HUDEP-2 (cell line): Measurements from ENCODE around the gene CACNA1C.
A peak's percentile ranks its signal among the peaks of the same experiment; 100 is the strongest.

ENCODE experiments used
- DNase-seq, 76 experiments: peaks; one replicate each; lab custom pipeline; 2025; ENCODE audit not compliant: unreplicated experiment in 76 of 76; lab: John Stamatoyannopoulos, UW

Gene CACNA1C

DNA sequence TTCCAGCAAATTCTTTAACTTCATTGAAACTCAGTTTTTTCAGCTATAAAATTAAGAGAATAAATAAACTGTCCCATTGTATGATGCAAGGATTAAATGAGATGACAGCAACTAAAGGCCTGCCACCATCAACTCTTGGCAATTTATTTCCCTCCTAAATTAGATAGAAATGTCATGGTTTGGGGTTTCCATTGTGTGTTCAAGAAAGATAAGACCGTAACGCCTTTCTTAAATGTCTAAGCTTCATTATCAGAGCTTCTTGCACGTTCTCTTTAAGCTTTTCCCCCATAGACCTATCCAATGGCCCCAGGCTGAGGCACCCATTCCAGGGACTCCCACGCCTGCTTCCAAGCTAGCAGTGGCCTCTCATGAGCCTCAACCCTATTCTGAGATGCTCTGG is 281.9 kb downstream of the CACNA1C start:
- DNase-seq, result peak in 22 of 76 experiments; percentile 3 to 67 (median 17)

DNA sequence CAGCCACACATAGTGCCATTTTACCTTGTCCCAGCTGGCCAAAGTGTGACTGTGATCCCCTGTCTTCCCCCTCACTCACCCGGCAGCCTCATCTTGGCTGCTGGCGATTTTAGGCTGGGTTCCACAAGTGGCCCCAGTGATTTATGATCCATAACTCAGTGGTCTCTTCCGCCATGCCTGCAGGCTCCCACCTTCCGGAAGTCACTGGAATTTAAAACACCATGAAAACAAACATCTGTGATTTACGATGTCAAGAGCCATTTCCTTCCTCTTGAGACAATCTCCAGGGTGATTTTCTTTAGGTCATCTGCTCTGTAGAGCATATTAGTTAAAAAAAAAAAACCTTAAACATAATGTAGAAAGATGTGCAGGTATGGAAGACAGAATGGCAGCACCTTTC is 282.3 kb downstream of the CACNA1C start:
- DNase-seq, result no peak

DNA sequence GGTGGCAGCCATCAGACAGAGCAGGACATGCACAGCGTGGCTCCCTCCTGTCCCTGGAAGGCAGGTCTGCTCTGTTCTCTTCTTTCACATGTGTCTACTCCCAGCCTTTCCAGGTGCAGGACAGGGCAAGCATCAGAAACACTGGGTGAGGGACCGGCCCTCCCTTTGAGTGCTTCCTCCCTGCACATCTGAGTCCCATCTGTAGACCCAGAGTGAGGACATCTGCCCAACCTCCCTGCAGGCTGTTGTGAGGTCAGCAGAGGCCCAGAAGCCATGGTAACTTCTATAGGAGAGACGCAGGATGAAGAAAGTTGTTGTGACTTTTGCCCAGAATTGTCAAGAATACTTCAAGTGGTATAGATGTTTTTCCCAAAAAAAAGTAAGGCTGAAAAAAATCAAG is 282.7 kb downstream of the CACNA1C start:
- DNase-seq, result no peak

DNA sequence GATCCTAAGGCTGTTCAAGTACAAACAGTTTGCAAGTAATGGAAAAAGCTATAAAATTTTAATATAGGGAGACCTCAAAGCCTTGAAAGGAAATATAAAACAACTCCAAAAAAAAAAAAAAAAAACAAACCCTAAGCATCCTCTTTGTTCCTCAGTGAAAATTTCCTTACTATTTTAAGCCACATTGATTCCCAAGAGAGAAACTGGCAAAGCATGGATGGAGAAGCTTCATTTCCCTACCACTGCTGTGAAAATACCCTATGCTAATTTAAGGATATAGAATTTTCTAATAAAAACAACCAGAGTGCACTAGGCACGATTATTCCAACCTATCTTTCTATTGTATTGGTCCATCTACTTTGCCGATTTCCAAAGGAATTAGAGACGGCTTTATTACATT is 283.1 kb downstream of the CACNA1C start:
- no peak for DNase-seq

DNA sequence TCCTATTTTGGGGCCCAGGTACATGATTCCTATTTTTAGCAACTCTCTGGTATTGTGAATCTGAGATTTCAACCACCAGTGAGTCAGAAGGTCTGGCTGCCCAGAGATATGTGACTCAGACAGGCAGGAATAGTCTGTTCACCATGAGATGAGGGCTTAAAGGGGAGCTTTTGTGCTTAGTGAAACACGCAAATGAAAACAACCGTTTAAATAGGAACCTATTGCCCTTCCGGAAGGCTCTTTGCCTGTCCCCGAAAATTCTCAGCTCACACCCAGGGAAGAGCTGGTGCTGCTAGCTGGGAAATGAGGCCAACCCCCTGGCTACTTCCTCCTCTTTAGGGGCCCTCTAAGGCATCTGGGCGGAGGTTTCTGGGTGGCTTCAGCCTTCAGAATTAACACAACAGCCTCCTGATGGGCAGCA is 283.6 kb downstream of the CACNA1C start:
- DNase-seq, result peak in 9 of 76 experiments; percentile 2 to 22 (median 8)

DNA sequence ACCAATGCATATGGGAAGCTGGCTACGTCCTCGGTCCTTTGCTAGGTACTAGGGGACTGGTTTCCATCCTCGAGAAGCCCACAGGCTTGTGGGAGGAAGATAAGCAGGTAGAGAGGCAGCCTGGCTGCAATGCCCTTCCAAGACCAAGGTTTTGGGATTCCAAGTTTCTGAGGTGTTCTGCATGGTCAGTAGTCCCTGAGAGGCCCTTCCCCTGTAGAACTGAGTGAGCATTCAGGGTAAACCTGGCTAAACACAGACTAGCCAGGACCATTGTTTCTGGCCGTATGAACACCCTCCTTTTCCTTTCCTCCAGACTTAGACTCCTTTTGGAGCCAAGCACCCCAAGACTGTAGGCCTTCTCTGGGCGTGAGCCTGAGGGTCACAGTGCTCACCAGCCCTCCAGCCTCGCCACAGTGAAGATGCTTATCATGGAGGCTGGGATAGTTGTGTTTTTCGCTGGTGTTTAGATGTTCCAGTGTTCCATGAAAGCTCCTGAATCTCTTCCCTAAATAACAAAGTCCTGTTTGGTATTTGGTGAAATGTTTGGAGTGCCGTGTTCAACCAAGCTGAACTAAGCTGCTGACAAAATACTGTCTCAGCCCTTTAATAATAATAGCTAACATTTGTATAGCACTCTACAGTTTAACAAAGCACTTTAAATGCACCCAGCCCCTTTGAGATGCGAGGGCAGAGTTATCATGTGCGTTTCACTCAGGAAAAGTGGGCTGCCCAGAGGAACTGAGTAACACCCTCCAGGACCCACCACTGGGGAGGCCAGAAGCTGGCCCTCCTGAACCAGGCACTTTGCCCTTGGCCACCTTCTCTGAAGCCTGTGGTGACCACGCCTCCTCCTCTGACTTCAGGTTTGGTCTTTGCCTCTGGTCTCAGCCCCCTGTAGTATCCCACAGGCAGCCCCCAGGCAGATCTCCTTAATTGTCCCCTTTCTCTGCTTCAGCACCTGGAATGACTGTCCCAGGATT is 284.5 kb downstream of the CACNA1C start:
- DNase-seq, result no peak

DNA sequence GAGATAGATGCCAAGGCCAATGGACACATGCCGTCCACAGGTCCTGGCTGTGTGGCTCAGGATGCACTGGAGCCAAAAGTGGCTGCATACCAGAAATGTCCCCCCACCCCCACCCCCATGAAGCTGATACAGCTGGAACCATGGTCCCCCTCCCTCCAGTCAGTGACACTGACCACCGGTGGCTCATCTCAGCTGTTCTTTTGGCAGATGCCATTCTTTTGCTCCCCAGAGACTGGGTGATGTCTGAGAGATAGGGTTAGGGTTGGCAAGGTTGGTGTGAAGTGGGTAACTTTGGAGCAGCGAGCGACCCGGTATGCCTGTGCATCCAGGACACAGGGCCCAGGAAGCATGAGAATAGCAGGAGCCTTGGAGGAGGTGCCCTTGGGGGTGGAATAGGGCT is 285.6 kb downstream of the CACNA1C start:
- no peak for DNase-seq

DNA sequence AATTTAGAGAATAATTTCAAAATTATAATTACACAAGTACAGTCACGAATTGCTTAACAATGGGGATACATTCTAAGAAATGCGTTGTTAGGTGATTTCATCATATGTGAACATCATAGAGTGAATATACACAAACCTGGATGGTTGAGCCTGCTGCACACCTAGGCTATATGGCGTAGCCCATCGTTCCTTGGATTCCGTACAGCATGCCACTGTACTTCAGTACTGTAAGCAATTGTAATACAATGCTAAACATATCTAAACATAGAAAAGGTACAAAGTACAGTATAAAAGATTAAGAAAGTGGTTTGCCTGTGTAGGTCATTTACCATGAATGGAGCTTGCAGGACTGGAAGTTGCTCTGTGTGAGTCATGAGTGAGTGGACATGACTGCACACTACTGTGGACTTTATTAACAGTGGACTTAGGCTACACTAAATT is 286.2 kb downstream of the CACNA1C start:
- no peak for DNase-seq

DNA sequence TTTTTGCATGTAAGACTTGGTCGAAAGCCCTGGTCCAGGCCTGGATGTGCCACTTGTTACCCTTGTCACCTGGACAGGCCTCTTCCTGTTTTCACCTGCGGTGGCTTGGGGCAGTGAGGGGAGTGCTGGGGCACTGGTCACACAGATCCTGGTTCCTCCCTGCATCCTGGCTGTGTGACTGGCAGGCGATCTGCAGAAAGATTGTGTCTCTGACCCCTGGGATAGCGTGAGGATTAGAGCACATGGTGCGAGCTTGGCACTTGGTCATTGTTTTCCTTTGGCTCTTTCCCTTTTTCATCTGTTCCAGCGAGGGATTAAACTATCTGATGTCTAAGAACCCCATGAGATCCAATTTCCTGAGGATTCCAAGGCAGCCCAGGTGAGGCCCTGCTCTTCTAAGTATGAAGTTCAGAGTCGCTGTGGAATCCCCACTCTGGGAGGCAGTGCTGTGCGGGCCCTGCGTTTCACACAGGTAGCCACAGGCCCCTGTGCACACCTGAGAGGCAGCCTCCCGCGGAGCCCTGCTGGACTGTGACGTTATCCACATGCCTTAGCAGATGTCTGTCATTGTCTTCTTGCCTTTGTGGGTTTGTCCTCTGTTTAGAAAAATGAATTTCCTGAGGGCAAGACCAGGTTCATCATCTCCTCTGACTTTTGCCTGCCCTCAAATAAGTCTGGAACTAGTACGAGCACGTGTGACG is 288.4 kb downstream of the CACNA1C start:
- DNase-seq, result no peak

DNA sequence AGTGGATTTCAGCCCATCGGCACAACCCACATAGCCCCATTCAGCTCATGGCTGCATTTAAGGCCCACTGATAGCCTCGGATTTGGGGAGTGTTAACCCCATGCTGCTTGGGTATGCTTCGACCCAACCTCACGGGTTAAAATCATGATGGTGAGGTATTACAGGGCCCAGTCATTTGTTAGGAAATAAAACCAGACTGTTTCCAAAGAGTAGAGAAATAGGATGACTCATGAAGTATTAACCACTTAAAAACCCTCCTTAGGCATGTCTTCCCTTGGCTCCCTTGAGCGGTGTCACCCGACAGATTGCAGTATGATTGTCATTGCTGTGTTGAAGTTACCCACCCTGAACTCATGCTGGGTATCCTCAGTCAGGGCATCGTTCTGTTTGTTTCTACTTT is 289.1 kb downstream of the CACNA1C start:
- DNase-seq, result no peak

DNA sequence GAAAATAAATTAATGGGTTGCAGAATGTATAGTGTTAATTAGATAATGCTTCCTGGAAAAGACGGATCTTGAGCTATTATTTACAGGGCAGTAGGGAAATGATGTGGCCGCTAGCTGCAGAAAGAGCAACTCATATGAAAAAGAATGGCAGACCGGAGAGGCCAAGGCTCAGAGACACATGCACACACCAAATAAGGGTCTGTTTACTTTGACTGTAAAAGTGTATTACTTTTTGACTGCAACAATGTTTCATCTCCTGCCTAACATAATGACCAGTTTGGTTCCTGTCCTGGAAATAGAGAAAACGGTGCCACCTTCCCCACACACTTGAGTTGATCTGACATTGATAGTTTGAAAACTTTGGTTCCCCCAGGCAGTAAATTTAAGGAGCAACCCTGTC is 290.9 kb downstream of the CACNA1C start:
- DNase-seq, result no peak

DNA sequence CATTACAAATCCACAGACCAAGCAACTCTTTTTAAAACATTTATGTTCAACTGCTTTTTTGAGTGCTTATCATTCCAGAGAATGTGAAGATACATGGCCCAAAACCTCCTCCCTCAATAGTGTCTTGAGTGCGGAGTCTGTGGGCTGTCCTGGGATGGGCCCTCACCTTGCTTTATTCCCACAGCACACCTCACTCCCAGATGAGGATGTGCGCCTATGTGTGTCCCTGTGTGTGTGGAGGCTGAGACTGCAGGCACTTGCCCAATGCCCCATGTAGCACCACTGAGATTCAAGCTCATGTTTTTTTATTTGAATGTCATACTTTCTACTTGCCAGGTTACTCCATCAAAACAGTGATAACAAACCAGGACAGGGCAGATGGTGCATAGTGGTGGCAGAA is 291.7 kb downstream of the CACNA1C start:
- DNase-seq, result no peak

DNA sequence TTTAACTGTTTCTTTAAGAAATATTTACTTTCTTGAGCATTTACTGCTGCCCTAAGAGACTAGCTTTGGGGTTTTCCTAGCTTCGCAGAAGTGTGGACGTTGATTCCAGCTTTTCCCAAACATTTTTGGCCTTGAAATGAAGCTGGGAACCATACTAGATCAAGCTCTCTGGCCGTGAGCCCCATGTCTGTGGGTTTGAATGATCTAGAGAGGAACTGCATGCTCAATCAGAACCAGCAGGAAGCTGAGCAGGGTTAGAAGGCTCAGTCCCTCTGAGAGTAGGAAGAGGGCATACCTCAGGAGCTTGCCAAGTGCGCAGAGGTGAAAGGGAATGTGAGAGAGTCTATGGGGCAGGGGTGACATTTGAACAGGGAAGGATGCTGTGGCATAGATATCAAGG is 292.1 kb downstream of the CACNA1C start:
- DNase-seq, result no peak

DNA sequence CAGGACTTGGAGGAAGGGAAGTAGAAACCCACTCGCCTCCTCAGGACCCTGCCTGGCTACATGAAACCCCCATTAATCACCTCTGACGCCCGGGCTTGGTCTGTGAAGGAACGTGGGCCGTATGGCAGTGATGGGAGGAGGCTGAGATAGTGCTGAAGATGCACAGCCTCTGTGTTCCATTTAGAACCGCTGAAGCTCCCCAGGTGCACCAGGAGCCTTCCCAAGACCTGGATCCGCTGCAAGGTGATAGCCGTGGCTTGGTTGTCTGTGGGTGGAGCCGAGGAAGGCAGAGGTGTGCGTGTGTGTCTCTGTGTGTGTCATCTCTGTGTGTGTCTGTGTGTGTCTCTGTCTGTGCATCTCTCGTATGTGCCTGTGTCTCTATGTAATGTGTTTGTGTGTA is 293.1 kb downstream of the CACNA1C start:
- DNase-seq, result no peak

DNA sequence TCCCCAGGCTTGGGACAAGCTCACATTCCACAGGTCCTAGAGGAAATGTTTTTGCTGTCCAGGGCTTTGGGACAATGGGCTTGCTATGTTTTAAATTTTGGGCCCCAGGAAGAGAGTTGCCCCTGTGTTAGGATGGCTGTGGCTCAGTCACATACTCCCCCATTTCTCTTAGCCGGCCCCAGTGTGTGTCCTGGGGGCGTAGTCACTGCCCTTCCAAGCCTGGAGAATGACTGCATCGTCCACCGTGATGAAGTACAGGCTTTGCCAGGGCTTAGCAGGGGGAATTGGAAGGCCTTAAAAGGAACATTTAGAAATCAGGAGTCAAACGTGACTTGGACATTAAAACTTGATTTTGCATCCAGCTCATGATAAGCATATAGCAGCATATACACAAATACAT is 293.6 kb downstream of the CACNA1C start:
- no peak for DNase-seq

DNA sequence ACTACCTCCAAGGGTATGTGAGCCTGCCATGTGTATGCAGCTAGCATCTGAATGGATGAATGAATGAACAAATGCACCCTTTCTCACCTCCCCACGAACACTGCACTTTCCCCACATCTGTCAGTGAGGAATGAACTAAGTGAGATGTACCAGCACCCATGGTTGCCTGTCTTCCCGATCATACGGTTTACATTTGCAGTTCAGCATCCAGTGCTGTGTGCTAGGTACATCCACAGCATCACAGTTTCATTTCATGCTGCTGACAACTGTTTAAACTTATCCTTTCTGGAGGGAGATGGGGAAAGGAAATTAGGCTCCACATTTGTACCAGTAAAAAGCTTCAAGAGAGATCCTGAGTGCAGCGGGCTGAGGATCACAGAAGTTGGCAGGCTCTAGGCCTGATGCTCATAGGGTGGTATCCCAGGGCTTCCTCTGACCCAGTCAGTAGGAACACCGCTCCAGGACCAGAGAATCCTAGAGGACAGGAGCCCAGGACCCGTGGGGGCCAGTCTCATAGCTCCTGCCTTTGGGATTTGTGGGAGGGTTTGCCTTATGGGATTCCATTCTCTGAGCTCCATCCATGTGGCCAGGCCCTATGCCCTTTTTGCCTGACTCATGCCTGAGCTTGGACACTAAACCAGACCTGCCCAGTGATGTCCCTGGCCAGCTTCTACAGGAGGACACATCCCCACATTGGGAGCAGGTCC is 294.5 kb downstream of the CACNA1C start:
- DNase-seq, result no peak

DNA sequence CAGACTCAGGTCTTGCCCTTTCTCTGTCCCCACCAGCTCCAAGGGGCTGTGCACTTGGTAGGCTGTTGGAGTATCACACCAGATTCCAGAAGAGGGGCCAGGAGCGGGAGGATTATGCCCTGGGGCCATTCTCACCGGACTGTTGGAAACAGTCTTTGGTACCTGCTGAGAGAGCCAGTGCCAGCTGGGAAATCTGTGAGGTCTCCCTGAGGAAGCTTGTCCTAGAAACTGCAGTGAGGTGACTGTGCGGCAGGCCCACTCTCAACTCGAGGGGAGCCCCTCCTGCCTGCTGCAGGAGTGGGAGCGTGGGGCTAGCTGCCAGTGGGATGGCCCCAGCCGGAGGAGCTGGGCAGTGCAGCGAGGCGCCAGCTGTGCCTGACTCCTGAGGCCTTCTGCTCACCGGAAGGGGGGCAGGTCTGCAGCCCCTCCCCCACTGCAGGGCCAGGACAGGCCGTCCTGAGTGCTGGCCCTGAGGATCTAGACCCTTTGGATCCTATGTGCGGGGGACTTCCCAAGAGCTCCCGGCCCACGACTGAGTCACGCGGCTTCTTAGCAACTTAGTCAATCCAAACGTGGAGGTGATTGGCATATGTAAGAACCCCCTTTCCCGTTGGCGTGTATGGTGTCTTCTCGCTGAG is 295.2 kb downstream of the CACNA1C start:
- no peak for DNase-seq

DNA sequence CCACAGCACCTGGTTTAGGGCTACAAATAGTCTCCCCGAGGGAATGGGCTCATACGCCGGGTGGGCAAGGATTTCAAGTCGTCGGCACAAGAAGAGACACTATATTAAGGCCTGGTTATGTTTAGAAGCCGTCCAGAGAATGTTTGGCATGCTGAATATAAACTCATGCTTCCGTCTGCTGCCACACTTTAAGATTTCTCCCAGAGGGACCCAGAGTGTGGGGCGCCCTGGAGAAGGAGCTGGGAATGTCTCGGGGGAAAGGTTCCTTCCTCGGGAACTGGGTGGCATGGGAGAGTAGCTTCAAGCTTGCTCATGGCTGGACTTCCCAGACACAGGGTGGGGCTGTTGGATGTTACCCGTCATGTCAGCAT is 295.7 kb downstream of the CACNA1C start:
- DNase-seq, result no peak

DNA sequence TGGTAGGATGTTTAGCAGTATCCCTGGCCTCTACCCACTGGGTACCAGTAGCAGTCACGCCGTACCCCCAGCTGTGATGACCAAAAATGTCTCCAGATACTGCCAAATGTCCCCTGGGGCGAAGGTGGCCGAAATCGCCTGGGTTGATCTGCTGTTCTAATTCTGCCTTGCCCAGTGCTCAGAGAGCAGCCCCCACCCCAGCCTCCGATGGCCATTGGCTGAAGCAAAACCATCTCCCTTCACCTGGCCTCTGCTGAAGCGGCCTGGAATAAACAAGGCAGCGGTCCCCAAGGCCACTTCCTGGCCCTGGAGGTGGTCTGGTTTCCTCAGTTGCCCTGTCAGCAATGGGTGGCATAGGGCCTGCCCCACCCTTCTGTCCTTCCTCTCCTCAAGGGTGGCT is 298.4 kb downstream of the CACNA1C start:
- DNase-seq, result no peak

DNA sequence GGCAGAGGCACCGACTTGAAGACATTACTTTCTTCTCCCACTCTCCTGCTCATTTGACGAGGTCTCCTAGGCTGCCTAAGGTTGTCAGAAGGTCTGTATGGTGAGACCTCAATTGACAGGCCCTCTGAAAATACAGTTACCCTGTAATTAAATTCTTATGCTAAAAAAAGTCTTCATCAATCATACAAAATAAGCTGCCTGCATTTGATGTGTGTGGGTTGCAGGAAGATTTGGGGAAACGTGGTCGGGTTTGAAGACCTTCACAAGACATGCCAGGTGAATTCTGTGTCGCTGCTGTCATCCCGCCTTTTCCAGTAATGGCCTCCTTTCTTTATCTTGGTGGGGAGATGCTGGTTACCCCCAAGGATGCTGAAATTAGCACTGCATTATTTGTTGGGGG is 299.4 kb downstream of the CACNA1C start:
- DNase-seq, result no peak

DNA sequence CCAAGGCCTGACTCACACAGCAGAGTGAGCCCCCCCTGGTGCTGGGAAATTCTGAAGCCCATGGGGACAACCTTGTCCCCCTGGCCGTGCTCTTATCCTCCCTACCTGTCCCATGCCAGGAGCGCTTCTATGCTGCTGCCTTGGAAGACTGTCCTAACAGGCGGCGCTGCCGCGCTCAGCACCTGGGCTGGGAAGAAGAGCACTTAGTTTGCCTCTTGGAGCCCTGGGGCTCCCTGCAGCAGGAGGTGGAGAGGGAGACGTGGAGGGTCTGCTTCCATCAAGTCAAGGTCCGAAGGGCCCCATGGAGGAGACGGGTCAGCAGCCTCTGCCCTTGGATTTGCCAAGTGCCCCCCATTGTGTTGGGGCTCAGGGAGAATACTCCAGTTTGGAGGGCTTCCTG is 300.5 kb downstream of the CACNA1C start:
- no peak for DNase-seq
